DND-41 (cell line): Measurements from ENCODE around the gene C9orf40.

Experiments used
- ATAC-seq: fragments of 200-7000 bp; cut with Tn5 transposase; 3 replicates; pipeline ENCODE4 v1.9.1; 2021; ENCODE audit warnings: low read depth; ENCODE audit not compliant: insufficient read depth
- DNase-seq: peaks from one replicate; pipeline ENCODE4 v3.0.0-alpha.2; 2020
- H2AFZ ChIP-seq: 2 replicates; pipeline ENCODE4 v1.6.0; 2012; ENCODE audit warnings: low read depth, low read length
- H3K27ac ChIP-seq: 2 replicates; pipeline ENCODE4 v1.5.1; 2012; ENCODE audit warnings: low read length, inconsistent platforms
- H3K27me3 ChIP-seq: fragments of 200-600 bp; sonication (generic); 2 replicates; pipeline ENCODE4 v1.6.0; 2012; ENCODE audit warnings: low read length, mild to moderate bottlenecking, inconsistent platforms; ENCODE audit not compliant: insufficient read depth, poor library complexity
- H3K36me3 ChIP-seq: 2 replicates; pipeline ENCODE4 v1.5.1; 2012; ENCODE audit warnings: low read length, inconsistent platforms; ENCODE audit not compliant: insufficient read depth
- H3K4me1 ChIP-seq: 2 replicates; pipeline ENCODE4 v1.5.1; 2012; ENCODE audit warnings: mild to moderate bottlenecking, low read length; ENCODE audit not compliant: insufficient read depth
- H3K4me2 ChIP-seq: 2 replicates; pipeline ENCODE4 v1.6.0; 2012; ENCODE audit warnings: mild to moderate bottlenecking, moderate library complexity, low read length, inconsistent platforms; ENCODE audit not compliant: insufficient read depth
- H3K4me3 ChIP-seq, 2 experiments: fragments of 200-600 bp in 1 of 2; shearing (Covaris generic) in 1 of 2; 2 replicates each; pipeline ENCODE4 v1.5.1; 2012 to 2016; ENCODE audit warnings: inconsistent platforms in 2 of 2, low read length in 2 of 2, mild to moderate bottlenecking in 2 of 2, low read depth in 1 of 2, moderate library complexity in 1 of 2
- H3K79me2 ChIP-seq: 2 replicates; pipeline ENCODE4 v1.6.0; 2012; ENCODE audit warnings: low read length, inconsistent platforms; ENCODE audit not compliant: insufficient read depth
- H3K9ac ChIP-seq: 2 replicates; pipeline ENCODE4 v1.6.0; 2012; ENCODE audit warnings: low read depth, mild to moderate bottlenecking, inconsistent platforms, low read length, moderate library complexity
- H3K9me3 ChIP-seq: 2 replicates; pipeline ENCODE4 v1.5.1; 2012; ENCODE audit warnings: low read length, moderate library complexity, mild to moderate bottlenecking, inconsistent platforms; ENCODE audit not compliant: insufficient read depth, severe bottlenecking
- H4K20me1 ChIP-seq: 2 replicates; pipeline ENCODE4 v1.6.0; 2012; ENCODE audit warnings: low read length; ENCODE audit not compliant: insufficient read depth
- EZH2 ChIP-seq: IDR thresholded peaks from 3 replicates; pipeline ENCODE4 v1.6.1; 2012; ENCODE audit warnings: borderline replicate concordance, low read depth, mild to moderate bottlenecking, moderate library complexity, low read length, inconsistent platforms; ENCODE audit not compliant: severe bottlenecking
- TF ChIP-seq, protein P1 (sequence below): IDR thresholded peaks from 2 replicates; pipeline ENCODE4 v1.5.1; 2012; ENCODE audit warnings: borderline replicate concordance, low read length, moderate library complexity, mild to moderate bottlenecking; ENCODE audit not compliant: poor library complexity, severe bottlenecking; ENCODE audit errors: extremely low read depth

Gene C9orf40, protein sequence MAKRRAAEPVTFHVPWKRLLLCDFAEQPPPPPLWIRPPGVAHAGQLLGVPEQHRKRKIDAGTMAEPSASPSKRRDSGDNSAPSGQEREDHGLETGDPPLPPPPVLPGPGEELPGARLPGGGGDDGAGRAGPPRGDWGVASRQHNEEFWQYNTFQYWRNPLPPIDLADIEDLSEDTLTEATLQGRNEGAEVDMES

DNA sequence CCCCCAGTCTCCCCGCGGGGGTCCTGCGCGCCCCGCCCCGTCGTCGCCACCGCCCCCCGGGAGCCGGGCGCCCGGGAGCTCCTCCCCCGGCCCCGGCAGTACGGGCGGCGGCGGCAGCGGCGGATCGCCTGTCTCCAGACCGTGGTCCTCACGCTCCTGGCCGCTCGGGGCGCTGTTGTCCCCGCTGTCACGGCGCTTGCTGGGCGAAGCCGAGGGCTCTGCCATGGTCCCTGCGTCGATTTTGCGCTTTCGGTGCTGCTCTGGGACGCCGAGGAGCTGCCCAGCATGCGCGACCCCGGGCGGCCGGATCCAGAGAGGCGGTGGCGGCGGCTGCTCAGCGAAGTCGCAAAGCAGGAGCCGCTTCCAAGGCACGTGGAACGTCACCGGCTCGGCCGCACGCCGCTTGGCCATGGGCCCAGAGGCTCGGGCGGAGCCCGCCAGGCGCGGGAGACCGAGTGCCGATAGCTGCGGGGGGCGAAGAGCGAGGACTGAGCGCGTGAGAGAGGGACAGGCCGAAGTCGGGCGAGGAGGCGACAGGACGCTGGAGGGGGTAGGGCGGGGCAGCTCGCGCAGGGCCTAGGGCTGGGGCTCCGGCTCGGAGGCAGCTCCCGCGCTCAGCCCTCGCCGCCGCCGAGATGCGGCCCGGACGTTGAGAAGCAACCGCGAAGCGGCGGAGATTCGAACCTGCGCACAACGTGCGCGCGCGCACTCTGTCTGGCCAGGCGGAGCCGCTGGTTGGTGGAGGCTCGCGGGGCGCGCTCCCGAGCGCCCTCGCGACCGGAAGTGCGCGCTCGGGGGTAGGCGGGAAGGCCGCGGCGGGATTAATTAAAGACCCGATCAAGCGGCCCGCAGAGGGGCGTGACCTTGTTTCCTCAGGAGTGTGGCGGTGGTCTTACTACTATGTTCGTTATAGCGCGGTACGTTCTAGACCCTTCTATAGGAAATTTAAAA, at the start of gene C9orf40:
Gene C9orf40 (minus strand): TSS at position 712 of the 951 bp plus-strand sequence. CDS start 301 bp downstream, at position 411.
- ATAC-seq: peak; percentile 87
- peak within 1 kb of the TSS; percentile 99 for H3K27ac ChIP-seq
- peaks cover 45% of the 10 kb centered on the region for H3K4me1 ChIP-seq
- no peaks in the 10 kb centered on the region for H3K9me3 ChIP-seq
- TF ChIP-seq EZH2: no peak
- TF ChIP-seq, protein P1, sequence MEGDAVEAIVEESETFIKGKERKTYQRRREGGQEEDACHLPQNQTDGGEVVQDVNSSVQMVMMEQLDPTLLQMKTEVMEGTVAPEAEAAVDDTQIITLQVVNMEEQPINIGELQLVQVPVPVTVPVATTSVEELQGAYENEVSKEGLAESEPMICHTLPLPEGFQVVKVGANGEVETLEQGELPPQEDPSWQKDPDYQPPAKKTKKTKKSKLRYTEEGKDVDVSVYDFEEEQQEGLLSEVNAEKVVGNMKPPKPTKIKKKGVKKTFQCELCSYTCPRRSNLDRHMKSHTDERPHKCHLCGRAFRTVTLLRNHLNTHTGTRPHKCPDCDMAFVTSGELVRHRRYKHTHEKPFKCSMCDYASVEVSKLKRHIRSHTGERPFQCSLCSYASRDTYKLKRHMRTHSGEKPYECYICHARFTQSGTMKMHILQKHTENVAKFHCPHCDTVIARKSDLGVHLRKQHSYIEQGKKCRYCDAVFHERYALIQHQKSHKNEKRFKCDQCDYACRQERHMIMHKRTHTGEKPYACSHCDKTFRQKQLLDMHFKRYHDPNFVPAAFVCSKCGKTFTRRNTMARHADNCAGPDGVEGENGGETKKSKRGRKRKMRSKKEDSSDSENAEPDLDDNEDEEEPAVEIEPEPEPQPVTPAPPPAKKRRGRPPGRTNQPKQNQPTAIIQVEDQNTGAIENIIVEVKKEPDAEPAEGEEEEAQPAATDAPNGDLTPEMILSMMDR: peak; percentile 80
- no peaks in the 10 kb centered on the region for H3K27me3 ChIP-seq
- peaks cover 15% of the 10 kb centered on the region; the same call in 1 of the 2 replicates for H4K20me1 ChIP-seq
- peak within 1 kb of the TSS; percentile 84 to 97 for H3K4me3 ChIP-seq
- H3K4me2 ChIP-seq: peak within 1 kb of the TSS; percentile 90
- H3K36me3 ChIP-seq: peaks cover 5% of the 10 kb centered on the region
- peaks cover 52% of the 10 kb centered on the region for H3K79me2 ChIP-seq
- DNase-seq: peak; percentile 90
- H3K9ac ChIP-seq: peak within 1 kb of the TSS; percentile 99
- H2AFZ ChIP-seq: peak within 1 kb of the TSS; percentile 94

DNA sequence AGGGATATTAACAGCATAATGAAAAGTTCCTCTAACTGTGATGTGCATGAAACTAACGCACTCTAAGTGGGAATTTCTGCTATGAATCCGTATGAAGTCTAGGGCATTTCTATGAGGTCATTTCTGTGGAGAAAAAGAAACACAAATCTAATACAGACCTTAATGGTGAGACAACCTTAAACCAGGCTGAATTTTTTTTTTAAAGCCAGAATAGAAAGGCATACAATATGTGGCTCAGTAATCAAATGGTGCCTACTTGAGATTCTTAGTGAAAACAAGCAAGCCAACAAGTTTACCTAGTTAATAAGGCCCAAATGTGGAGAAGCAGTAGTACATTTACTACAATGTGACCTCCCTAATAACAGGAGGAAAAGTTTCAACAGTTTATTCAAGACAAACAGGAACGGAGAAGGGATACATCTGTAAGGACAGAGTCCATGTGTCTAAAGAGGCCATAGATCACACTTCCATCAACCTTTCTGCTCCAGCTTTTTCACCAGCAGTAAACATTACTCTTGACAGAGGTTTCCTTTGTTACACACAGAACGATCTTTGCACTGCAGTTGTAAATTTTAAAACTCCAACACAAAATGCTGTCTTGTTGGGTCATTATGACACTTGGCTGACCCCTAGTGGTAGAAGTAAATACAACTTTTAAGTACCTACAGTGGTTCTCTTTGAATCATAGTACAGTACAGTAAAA, 49.2 kb upstream of the C9orf40 start:
- Histone ChIP-seq H3K27ac (no peak overlapping the region), H3K9ac (no peak overlapping the region), H3K36me3 (peaks cover 10% of the 10 kb centered on the region; the same call in 1 of the 2 replicates), H3K27me3 (no peaks in the 10 kb centered on the region), H3K4me1 (no peaks in the 10 kb centered on the region), H3K9me3 (no peaks in the 10 kb centered on the region), H4K20me1 (no peaks in the 10 kb centered on the region), H3K79me2 (no peaks in the 10 kb centered on the region), H3K4me2 (no peak overlapping the region), H2AFZ (no peak overlapping the region), H3K4me3 (no peak overlapping the region)
- no peak for DNase-seq
- TF ChIP-seq EZH2: no peak
- TF ChIP-seq, protein P1: peak; percentile 76
- ATAC-seq: peak; percentile 96

DNA sequence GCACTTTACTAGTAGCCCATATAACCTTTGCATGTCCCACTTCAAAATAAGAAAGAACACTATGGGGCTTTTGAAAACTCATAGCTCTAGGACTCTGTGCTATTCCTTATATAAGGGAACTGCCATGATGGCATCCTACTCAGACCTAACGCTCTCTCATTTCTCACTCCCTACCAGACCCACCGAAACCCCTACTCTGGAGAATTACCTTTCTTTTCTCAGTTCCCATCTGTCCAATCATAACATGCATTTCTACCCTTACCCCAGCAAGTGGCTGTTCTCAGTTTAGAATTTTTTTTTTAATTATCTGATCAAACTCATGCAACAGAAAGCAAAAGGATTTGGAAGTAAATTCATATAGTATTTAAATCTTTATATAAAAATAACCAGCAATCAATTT, 48.1 kb upstream of the C9orf40 start:
- no peaks in the 10 kb centered on the region for H4K20me1 ChIP-seq
- H3K9ac ChIP-seq: no peak overlapping the region
- DNase-seq (no peak), ATAC-seq (no peak)
- no peaks in the 10 kb centered on the region for H3K79me2 ChIP-seq
- no peak overlapping the region for H2AFZ ChIP-seq
- H3K27ac ChIP-seq: no peak overlapping the region
- TF ChIP-seq EZH2: no peak
- TF ChIP-seq, protein P1: no peak
- H3K4me1 ChIP-seq: no peaks in the 10 kb centered on the region
- no peaks in the 10 kb centered on the region for H3K27me3 ChIP-seq
- H3K4me2 ChIP-seq: no peak overlapping the region
- no peak overlapping the region for H3K4me3 ChIP-seq
- H3K36me3 ChIP-seq: peaks cover 16% of the 10 kb centered on the region; the same call in 1 of the 2 replicates
- no peaks in the 10 kb centered on the region for H3K9me3 ChIP-seq
